Activated T-helper 9 cell treated with anti-CD3 and anti-CD28 coated beads, Interleukin-2, amount 50 U/mL, for 16 hours (primary cell): ENCODE data around the gene CALCR.

Source experiments
- DNase-seq: peaks from one replicate; pipeline ENCODE4 v3.0.0-alpha.2; 2020; ENCODE audit warnings: low read depth

CALCR gene

DNA sequence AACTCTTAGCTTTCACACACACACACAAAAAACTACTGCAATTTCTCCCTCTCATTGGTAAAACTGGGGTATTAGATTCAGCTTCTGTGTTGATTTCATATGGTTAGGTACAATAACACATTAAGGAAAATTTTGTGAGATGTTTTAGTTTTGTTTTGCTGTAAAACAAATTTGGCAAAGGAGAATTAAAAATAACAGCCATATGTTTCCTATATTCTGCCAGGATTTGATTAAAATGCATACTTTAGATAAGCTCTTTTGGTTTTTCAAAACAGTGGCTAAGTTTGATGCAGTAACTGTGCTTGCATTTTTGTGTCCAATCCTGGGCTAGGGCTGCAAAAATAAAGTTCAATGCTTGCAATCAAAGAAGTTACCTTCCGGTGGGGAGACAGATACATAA is 126.3 kb downstream of the CALCR start:
- DNase-seq: no peak

DNA sequence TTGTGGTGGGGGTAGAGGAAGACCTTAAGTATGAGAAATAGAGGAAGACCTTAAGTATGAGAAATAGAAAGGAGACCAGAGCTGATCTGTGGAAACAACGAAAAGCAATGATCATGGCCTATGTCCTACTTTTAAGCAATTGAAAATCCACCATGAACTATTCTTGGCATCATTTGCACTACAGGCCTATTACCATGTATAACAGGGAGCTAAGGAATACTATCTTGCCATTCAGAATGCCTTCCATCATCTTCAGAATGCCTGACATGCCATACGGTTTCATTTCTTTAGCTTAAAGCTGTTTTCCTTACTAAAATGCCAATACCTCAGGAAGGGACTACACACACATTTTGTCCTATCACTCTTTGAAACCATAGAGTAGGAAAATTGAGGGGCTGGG is 127.0 kb downstream of the CALCR start:
- no peak for DNase-seq

DNA sequence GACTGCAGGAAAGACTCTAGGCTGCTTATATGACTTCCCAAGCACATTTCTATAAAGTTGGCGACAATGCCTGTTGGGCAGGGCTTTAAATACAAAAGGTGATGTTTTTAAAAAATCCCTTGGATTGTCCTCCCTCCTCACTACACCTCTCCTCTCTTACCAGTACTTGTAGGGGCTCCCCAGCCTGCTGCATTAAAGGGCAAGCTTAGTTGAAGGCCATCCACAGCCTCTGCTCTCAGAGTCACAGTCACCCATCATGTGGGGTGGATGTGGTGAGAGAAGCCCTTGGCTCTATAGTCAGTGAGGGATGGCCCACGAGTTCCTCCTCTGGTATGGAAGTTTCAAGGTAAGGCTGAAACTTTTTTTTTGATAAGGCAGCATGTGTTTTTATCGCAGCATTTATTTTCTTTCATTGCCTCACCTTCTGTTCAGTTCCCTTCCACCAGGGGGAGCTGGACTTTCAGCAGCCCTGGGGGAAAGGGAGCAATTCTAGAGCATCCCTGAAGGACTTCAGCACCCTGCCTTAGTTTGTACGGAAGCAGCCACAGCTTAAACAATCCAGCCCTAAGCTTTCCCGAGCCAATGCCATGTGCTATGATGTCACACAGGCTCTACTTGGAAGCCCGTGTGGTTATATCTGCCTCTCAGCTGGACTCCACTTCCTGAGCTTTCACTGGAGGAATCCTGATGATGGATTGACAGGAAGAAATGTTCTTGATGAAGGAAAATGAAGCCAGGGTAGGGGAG is 131.9 kb downstream of the CALCR start:
- DNase-seq: no peak

DNA sequence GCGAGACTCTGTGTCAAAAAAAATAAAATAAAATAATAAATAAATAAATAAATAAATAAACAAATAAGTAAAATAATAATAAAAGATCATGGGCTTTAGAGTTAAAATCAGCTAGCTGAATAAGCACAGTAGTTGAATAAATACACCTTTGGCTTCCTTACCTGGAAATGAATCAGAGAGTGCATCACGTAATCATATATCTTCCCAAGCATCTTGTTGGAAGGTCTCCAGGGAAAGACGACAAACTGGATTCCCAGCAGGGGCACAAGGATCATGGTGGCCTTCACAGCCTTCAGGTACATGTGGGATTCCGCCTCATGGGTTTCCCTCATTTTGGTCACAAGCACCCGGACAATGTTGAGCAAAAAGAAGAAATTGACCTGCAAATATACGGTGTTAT is 138.7 kb downstream of the CALCR start:
- no peak for DNase-seq

DNA sequence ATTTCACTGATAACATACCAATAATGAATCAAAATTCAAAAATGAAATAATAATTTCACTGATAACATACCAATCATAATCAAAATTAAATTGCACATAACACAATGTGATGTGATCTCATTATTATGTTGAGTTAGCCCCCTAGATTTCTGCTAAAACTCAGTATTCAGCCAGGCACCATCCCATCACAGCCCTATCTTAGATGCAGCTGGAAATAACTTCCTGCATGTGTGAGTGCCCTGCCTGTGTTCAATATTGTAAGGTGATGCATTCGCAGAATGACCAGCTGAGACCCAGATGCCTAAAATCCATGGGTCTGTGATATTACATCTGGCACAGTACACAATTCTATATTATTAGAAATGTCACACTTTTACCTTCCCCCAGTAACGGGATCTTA is 142.4 kb downstream of the CALCR start:
- DNase-seq: no peak

DNA sequence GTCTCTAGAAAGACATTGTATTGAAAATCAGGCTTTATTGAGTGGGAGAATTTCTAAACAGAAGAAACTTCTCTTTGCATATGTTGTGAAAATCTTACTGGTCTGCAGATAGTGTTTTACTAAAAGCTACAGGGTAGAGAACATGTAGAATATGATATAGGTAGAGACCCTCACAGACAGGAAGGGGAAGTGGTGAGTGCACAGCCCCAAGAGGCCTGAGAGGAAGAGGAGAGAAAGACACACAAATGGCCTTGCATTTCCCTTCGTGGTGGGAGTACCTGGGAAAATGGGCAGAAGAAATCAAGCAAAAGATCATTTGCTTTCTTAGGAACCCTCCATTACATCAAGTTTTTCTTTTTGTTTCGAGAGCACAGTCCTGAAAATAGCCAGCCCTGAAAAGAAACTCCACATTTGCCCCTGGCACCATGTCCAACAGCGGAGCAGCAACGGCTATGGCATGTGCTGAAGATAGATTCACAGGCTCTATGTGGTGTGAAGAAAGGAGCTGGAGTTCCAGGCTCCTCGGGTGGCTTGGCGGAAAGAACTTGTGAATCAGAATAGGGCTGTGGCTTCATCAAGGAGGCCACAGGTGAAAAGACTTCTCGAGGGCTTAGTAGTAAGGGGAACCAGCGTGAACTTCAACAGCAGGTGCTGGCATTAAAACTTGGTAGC is 143.5 kb downstream of the CALCR start:
- no peak for DNase-seq

DNA sequence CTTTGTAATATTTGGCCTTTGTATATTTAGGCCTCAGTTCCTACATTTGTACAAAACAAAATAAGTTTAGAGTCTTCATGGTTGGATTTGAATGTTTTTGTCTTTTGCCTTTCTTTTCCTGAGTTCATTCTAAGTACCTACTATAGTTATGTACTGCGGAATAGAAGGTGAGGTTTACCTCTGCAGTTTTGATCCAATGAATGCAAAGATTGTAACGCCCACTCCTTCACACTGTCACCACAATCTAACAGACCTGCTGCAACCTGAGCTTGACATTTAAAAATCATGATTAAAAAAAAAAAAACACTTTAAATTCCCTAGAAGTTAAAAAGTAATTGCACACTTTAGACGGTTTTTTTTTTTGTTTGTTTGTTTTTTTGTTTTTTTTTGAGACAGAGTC is 145.0 kb downstream of the CALCR start:
- DNase-seq: no peak

DNA sequence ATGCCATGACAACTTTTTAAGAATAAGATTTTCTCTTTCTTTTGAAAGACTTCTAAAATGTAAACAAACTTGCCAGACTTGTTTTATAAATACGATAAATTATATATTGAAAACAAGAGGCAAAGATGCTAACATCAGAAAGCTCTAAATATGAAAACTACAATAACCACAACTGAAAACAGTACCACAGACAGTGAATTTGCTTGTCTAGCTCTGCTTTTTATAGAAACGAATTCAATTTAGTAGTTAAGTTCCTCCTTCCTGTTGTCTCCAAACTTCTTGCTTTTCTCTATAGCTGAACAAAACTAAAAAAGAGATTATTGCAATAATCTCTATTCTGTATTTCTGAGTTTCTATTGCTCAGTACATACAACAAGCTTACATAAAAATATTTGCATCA is 147.4 kb downstream of the CALCR start:
- no peak for DNase-seq

DNA sequence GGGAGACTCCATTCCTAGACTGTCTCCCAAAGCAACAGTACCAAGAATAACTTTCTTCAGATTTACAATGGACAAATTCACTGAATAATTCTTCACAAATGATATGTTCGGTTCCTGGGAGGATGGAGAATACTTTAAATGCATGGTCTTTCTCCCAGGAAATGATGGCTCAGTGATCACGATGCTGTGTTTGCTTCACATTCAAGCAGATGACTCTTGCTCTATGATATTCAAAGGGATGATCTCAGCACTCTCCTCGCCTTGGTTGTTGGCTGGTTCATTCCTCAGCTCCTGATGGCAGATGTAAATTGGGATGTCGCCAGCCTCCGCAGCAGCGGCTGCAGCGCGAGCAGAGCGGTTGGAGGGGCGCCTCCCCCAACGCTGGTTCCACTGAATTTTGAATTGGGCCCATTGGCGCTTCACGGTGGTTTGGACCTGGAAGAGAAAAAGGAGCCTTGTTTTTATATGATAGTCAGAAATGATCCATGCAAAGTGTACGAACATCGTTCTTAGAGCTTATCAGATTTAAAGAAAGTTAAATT is 148.3 kb downstream of the CALCR start:
- no peak for DNase-seq

DNA sequence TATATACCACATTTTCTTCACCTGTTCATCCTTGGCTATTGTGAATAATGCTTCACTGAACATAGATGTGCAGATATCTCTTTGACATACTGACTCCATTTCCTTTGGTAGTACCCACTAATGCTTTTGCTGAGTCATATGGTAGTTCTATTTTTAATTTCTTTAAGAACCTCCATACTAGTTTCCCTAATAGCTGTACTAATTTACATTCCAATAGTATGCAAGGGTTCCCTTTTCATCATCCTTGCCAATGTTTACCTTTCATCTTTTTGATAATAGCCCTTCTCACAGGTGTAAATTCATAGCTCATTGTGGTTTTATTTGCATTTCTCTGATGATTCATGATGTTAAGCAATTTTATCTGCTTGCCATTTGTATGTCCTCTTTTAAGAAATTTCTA is 159.9 kb downstream of the CALCR start:
- DNase-seq: no peak

DNA sequence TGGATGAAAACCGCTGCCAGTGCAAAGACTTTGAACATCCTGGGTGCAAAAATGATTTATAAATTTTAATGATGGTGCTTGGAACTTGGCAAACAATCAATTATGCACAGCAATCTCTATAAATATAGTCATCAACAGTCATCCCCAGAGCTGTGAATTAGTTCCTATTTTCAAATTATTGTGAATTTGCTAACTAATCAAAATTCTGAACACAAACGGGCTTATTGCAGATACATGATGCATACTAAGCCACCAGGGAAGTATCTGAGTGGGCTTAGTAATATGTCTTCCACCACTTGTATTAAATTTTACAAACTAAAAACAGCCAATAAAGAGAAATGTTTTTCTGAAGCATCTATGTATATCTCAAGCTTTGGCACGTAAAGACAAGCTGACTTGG is 165.2 kb downstream of the CALCR start:
- no peak for DNase-seq

DNA sequence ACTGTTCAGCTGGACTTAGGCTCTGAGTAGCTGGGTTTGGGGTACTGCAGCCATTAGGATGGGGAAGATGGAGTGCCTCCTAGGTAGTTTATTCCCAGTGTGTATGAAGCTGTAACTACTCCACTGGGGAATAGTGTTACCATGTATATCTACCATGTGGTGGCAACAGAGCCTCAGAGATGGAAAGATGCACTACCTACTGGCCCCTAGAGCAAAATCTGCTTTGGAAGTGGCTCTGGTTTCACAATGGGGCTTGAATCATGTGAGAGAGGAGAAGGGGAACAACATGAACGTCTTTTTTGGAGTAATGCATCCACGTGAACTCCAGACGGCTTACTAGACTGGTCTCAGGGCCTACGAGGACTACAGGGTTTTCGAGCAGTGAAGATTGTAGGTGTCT is 167.3 kb downstream of the CALCR start:
- no peak for DNase-seq

DNA sequence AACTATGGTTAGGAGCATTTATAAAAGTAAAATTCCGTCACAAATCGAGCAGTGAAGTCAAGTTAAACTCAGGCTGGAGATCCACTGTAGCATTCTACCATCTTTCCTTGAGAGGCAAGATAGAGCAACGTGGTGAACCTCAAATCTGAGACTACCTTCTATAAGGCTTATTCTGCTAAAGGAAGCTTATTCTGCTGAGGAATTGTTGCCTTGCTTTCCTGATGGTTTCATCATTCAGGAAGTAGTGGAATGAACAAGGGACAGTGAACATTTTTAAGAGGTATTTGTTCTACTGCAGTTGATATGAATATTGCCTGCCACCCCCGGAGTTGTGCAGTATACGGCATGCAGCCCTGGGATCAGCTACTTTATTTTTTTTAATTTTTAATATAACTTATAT is 171.6 kb downstream of the CALCR start:
- no peak for DNase-seq

DNA sequence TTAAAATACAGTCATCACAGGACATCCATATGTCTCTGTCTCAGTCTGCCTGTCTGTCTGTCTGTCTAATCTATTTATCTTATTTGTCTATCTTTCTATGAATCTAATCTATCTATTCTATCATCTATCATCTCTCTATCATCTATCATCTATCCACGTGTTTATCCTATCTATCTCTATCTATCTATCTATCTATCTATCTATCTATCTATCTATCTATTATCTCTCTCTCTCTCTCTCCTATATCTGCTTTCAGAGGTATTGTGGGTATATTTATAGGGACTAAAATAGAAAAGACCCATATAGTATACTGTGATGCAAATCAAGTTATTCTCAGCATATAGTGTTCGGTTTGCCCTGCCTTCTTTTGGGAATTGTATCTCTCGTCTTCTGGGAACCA is 174.9 kb downstream of the CALCR start:
- DNase-seq: no peak

DNA sequence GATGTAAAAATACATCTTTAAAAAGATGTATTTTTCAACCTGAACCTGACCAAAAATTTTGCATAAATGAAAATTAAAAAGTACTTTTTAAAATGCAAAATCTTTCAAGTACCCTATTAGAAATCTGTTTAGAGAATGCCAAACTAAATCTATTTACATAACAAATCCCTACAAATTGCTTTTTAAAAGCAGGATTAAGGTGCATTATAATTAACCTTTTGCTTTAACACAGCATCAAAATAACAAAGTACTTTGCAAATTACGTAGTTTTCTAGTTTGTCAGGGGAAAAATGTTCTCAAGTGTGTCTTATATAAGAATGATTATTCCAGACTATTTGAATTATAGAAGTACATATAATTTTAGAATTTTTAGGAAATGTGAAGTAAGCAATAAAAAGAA is 181.5 kb downstream of the CALCR start:
- DNase-seq: no peak

DNA sequence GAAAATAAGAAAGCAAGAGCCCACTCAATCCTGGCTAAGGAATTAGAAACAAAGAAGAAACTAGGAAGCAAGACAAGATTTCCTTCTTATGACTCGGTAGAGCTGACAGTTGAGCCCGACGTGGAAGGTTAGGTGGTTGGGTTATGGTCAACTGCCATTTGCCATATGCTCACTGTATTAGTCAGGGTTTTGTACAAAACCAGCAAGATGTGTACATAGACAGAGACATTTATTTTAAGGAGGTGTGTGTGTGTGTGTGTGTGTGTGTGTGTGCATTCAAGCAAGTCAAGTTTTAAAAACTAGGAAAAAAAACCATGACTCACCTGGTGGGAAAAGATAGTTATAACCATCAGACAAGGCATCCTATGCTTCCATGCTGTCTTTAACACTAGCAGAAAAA is 183.9 kb downstream of the CALCR start:
- DNase-seq: no peak

DNA sequence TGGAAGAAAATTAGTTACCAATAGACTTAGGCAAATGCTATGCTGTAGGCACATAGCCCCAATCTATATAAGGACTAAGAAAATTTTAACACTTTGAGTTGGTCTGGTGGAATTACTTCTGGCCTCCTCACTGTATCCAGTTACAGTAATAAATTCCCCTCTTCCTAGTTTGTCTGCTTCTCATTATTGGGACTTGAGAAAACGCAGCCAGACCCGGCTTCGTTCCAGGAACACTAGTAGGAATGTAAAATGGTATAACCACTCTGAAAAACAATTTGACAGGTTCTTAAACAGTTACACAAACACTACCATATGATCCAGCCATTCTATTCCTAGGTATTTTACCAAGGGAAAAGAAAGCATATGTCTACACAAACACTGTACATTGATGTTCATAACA is 192.2 kb downstream of the CALCR start:
- DNase-seq: no peak

DNA sequence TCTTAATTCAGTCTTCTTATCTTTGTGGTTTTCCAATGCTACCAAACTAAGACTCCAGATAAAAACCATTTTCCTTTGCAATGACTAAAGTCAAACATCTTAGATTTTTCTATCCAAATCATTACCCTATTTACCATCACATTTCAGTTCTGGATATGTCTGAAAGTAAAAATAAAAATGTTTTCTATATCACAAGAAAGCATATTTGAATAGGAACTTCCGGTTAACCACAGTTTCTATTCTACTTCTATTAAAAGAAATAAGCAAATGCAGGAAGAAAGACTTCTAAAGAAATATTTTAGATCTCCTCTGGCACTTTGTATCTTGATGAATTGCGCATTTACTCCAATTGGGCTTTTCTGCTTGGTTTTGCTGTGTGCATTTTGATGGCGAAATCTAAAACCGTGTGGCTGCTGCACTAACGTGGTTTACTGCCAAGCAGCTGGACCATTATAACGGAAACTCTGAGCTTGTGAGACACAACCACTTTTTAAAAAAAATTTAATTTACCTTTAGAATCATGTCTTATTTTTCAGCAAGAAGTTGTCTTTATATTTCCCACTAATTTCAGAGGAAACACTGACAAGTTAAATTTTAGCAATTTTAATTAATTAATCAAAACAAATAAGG is 196.3 kb downstream of the CALCR start:
- DNase-seq: no peak

DNA sequence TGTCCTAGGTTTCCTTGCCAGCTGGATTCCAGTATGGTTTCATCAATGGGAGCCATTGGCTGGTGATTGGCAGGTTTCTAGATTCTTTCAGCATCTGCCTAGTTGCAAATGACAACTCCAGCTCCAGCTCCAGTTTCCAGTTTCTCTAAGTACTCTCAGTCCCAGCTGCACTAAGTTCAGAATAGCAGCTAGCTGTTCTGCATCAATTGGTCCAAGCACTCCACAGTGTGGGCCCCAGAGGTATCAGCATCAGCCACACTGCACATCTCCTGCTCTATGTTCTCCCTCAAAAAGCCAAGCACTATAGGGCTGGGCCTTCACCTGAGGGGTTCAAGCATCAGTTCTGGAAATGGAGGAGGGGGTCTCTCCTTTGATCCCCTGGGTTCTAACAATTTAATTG is 198.9 kb downstream of the CALCR start:
- no peak for DNase-seq
